ENCODE measurements around the gene LRRC59. TPM values are rescaled to one million over a fixed set of nuclear protein-coding genes. Genes with fewer than 3 reads are reported as not detected.

The LRRC59 gene
- total and polyA plus RNA-seq, 4 donors, result 21.4 to 136 (median 75.6) TPM

GRCh38 chr17:50444841-50445715, 47.8 kb upstream of the LRRC59 start:
- H3K27ac ChIP-seq (ENCODE audit: low read depth in 1 of 2, low read length in 2 of 2), result no peak overlapping the region
- TF ChIP-seq CTCF (IDR thresholded peaks at IDR 0.05; ENCODE audit: low read depth, low read length, missing input control) (no peak), HNF4A (conservative IDR thresholded peaks at IDR 0.05) (no peak), YY1 (IDR thresholded peaks at IDR 0.05) (no peak), MAX (IDR thresholded peaks at IDR 0.05) (no peak), ATF3 (IDR thresholded peaks at IDR 0.05) (no peak), REST (IDR thresholded peaks at IDR 0.05) (no peak)
- DNase-seq (ENCODE audit: low spot score), result no peak
- H3K4me1 ChIP-seq (ENCODE audit: control insufficient read depth in 4 of 4, insufficient read depth in 4 of 4, low read length in 3 of 4), result peaks cover 3 to 35% (median 21%) of the 10 kb centered on the region in 4 donors
- H3K27me3 ChIP-seq (ENCODE audit: control insufficient read depth in 4 of 4, insufficient read depth in 4 of 4, low read length in 3 of 4), result no peaks in the 10 kb centered on the region
- H3K36me3 ChIP-seq (ENCODE audit: control insufficient read depth in 4 of 4, insufficient read depth in 3 of 4, low read depth in 1 of 4, low read length in 3 of 4), result no peaks in the 10 kb centered on the region
- no peak overlapping the region for H3K9ac ChIP-seq (ENCODE audit: low read depth in 1 of 2, low read length in 2 of 2)
- H3K9me3 ChIP-seq (ENCODE audit: control insufficient read depth in 4 of 4, low read length in 3 of 4), result no peaks in the 10 kb centered on the region
- no peak overlapping the region for H3K4me3 ChIP-seq (ENCODE audit: low read depth in 1 of 3, low read length in 3 of 3)
- 97% methylated on average over 6 of the region's 6 CpGs for WGBS

GRCh38 chr17:50443505-50443974, 46.2 kb upstream of the LRRC59 start:
- H3K4me3 ChIP-seq (ENCODE audit: low read depth in 1 of 3, low read length in 3 of 3), result no peak overlapping the region
- H3K27me3 ChIP-seq (ENCODE audit: control insufficient read depth in 4 of 4, insufficient read depth in 4 of 4, low read length in 3 of 4), result no peaks in the 10 kb centered on the region
- no peak overlapping the region for H3K27ac ChIP-seq (ENCODE audit: low read depth in 1 of 2, low read length in 2 of 2)
- DNase-seq (ENCODE audit: low spot score), result no peak
- no peaks in the 10 kb centered on the region for H3K9me3 ChIP-seq (ENCODE audit: control insufficient read depth in 4 of 4, low read length in 3 of 4)
- WGBS, result 28% methylated on average over 3 of the region's 3 CpGs
- H3K4me1 ChIP-seq (ENCODE audit: control insufficient read depth in 4 of 4, insufficient read depth in 4 of 4, low read length in 3 of 4), result peaks cover 6 to 41% (median 30%) of the 10 kb centered on the region in 4 donors
- H3K9ac ChIP-seq (ENCODE audit: low read depth in 1 of 2, low read length in 2 of 2), result no peak overlapping the region
- no peaks in the 10 kb centered on the region for H3K36me3 ChIP-seq (ENCODE audit: control insufficient read depth in 4 of 4, insufficient read depth in 3 of 4, low read depth in 1 of 4, low read length in 3 of 4)
- no peak for TF ChIP-seq FOXA2 (IDR thresholded peaks at IDR 0.05)
- no peak for TF ChIP-seq RAD21 (IDR thresholded peaks at IDR 0.05)
- TF ChIP-seq REST (IDR thresholded peaks at IDR 0.05), result no peak
- no peak for TF ChIP-seq MAX (IDR thresholded peaks at IDR 0.05)
- TF ChIP-seq EGR1 (IDR thresholded peaks at IDR 0.05; ENCODE audit: low read depth in 2 of 2), result no peak
- TF ChIP-seq RXRA (IDR thresholded peaks at IDR 0.05), result no peak
- TF ChIP-seq NR2F2 (IDR thresholded peaks at IDR 0.05), result no peak
- no peak for TF ChIP-seq JUND (IDR thresholded peaks at IDR 0.05)
- no peak for TF ChIP-seq ZBTB33 (IDR thresholded peaks at IDR 0.05)
- TF ChIP-seq GABPA (IDR thresholded peaks at IDR 0.05 in 1 of 2, conservative IDR thresholded peaks at IDR 0.05 in 1 of 2), result no peak
- no peak for TF ChIP-seq FOXA1 (IDR thresholded peaks at IDR 0.05)
- TF ChIP-seq HNF4G (IDR thresholded peaks at IDR 0.05), result no peak
- TF ChIP-seq CTCF (IDR thresholded peaks at IDR 0.05; ENCODE audit: low read depth, low read length, missing input control), result no peak

Data from liver (tissue), 9 donors.